ENCODE data around the gene HLA-DRB5.

DNA sequence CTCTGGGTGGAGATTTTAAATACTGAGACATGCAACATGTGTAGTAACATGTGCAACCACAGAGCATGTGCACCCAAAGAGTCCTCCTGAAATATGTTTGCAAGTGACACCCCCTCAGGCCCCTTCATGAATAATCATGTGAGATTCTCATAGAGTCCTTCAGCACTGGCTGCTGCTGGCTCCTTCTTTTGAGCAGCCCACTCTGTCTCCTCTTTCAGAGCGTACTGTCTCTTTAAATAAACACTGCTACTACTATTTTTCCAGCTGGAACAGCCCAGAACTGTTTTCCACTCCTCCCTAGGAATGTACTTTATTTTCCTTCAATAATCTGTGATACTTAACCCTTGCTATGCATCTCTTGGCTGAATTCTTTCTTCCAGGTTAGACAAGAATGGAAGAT is 42.0 kb downstream of the HLA-DRB5 start:
- no peak for TF ChIP-seq EZH2 (IDR thresholded peaks at IDR 0.05; ENCODE audit: borderline replicate concordance, low read depth, low read length, severe bottlenecking)
- TF ChIP-seq, protein P1, sequence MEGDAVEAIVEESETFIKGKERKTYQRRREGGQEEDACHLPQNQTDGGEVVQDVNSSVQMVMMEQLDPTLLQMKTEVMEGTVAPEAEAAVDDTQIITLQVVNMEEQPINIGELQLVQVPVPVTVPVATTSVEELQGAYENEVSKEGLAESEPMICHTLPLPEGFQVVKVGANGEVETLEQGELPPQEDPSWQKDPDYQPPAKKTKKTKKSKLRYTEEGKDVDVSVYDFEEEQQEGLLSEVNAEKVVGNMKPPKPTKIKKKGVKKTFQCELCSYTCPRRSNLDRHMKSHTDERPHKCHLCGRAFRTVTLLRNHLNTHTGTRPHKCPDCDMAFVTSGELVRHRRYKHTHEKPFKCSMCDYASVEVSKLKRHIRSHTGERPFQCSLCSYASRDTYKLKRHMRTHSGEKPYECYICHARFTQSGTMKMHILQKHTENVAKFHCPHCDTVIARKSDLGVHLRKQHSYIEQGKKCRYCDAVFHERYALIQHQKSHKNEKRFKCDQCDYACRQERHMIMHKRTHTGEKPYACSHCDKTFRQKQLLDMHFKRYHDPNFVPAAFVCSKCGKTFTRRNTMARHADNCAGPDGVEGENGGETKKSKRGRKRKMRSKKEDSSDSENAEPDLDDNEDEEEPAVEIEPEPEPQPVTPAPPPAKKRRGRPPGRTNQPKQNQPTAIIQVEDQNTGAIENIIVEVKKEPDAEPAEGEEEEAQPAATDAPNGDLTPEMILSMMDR (IDR thresholded peaks at IDR 0.05; ENCODE audit: extremely low read depth in 1 of 2, insufficient read depth in 1 of 2, low read depth in 1 of 2, low read length in 2 of 2): no peak
- TF ChIP-seq POLR2A (IDR thresholded peaks at IDR 0.05; ENCODE audit: low read depth, low read length): no peak
- no peak for TF ChIP-seq MYC (IDR thresholded peaks at IDR 0.05; ENCODE audit: low read depth, low read length)
